Activated CD4-positive, alpha-beta T cell treated with anti-CD3 and anti-CD28 coated beads, Interleukin-2, Interleukin-4, amounts not matched to agents 100 ng/mL and 50 ng/mL, durations not matched to agents 16 hours and 8 hours (primary cell): ENCODE results near the gene NCOA1.
A peak's percentile ranks its signal among the peaks of the same experiment; 100 is the strongest.

Experiments
- DNase-seq: peaks from one replicate; pipeline ENCODE4 v3.0.0-alpha.2; 2020; ENCODE audit warnings: low spot score

The NCOA1 gene

DNA sequence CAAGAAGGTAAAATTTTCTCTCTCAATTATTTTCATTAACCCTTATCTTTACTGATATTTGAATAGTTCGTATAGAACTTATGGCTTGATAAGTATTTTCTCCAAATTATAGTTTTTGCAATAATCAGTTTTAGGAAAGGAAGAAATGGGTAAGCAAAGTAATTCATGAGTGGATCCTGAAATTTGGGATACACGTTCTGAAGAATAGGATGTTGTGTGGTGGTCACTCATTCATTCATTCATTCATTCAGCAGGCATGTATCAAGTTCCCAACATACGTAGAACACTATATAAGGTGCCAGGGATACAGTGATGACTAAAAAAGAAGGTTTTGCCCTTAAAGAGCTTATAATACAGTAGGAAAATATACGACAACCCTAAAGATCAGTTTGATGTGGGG, 206.7 kb downstream of the NCOA1 start:
- no peak for DNase-seq

DNA sequence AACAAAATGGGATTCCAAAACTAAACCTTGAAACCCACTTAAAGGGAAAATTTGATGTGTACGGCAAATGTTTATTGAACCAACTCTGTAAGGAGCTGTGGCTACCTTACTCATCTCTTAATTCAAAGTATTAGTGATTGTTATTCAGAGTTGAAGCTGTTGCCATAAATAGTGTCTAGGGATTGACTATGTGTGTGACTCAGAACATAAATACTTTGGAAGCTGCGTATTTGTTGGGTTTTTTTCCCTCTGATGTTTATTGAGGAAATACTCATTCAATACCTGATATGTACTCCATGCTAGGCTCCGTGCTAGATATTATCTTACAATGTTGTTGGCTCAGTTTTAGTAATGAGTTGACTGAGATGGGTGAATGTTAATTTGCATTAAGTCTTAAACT, 211.7 kb downstream of the NCOA1 start:
- peak; percentile 75 for DNase-seq

DNA sequence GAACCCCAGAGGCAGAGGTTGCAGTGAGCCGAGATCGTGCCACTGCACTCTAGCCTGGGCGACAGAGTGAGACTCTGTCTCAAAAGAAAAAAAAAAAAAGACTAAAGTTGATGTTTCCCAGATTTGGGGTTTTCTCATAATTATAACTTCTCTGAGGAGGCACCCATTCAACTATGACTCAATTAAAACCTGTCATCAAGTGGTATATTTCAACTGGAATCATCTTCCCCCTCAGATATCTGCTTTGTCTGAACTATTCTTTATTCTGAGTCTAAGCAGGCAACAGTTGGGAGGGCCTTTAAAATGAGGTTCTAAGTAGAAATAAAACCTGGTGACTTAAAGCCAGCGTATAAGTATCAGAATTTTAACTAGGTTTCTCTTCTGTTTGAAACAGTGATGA, 213.6 kb downstream of the NCOA1 start:
- no peak for DNase-seq

DNA sequence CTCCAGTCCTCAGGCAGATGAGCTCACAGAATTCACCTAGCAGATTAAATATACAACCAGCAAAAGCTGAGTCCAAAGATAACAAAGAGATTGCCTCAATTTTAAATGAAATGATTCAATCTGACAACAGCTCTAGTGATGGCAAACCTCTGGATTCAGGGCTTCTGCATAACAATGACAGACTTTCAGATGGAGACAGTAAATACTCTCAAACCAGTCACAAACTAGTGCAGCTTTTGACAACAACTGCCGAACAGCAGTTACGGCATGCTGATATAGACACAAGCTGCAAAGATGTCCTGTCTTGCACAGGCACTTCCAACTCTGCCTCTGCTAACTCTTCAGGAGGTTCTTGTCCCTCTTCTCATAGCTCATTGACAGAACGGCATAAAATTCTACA, 216.1 kb downstream of the NCOA1 start:
- no peak for DNase-seq

DNA sequence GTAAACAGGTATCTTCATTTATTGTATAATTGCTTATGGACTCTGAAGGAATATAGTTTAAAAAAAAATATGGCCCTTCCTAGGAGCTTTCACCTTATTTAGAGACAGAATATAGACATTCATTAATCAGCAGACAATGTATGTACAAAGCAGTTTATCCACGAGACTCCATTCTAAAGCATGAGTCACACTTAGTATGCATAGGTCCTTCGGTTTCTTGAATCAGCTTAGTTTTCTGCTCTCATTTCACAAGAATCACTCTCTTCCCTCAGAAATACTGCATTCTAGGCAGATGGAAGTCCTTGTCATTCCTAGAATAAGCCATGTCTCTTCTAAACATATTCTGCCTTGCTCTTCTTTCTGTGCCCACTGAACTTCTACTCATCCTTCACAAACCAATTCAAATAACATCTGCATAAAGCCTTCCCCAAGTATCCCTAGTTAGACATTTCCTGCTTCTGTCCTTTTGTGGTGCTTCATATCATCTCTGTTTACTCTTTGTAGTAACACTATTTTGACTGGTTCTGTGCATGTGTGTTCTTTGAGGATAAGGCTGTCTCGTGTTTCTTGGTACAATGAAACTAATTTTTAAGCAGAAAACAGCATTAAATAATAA, 217.6 kb downstream of the NCOA1 start:
- peak; percentile 2 for DNase-seq

DNA sequence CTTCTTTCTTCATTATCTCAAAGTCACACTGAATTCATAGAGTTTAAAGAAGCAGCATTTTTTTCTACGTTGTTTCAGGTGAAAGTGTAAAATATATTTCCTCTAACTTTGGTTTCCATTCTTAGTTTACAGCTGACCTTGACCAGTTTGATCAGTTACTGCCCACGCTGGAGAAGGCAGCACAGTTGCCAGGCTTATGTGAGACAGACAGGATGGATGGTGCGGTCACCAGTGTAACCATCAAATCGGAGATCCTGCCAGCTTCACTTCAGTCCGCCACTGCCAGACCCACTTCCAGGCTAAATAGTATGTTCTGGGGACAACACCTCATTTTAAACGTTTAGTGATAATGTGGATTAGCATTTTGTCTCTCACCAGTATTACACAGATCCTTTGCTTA, 219.8 kb downstream of the NCOA1 start:
- DNase-seq = no peak

DNA sequence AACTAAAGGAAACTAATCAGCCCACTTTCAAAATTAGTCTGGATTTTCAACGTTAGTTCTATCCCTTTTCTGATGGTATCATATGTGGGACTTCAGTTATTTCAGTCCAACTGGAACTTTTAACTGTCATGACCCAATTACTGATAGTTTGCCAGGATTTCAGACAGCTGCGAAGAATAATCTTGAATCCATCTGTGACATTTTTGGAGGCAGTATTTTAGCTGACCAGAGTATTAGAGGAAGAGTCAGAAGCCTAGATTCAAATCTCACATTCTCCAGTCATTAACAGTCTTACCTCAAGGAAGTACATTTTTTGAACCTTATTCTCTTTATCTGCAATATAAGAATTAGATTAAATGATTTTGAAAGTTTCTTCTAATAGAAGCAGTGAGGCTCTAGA, 220.8 kb downstream of the NCOA1 start:
- no peak for DNase-seq

DNA sequence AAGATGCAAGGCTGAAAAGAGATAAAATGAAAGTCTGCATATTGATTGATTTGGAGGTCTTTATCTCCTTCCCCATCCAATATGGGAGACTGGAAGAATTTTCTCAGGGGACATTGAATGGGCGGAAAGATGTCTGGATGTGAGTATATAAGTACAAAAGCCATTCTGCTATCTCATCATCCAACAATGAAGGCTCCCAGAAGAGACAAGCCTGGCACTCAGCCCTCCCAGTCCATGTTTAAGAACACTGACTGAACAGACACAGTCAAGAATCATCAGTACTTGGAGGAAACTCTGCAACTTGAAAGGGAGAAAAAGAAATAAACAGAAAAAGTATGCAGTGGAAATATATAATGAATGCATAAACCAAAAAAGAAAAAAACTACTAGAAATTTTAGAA, 221.2 kb downstream of the NCOA1 start:
- DNase-seq = no peak

DNA sequence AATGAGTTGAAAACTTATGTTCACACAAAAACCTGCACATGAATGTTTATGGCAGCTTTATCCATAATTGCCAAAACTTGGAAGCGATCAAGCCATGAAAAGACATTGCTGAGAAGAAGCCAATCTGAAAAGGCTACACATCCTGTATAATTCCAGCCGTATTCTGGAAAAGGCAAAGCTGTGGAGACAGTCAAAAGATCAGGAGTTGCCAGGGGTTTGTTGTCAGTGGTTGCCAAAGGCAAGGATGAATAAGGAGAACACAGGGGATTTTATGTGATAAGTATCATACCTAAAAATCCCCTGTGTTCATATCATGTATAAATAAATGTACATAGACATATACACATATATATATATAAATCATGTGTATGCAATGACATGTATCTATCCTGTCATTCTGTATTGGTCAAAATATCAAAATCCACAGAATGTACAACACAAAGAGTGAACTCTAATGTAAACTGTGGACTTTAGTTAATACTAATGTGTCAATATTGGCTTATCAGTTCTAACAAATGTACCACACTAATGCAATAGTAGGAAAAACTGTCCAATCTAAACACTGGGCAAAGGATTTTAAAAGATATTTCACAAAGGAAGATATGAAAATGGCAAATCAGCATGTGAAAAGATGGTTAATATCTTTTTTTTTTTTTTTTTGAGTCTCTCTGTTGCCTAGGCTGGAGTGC, 226.4 kb downstream of the NCOA1 start:
- no peak for DNase-seq

DNA sequence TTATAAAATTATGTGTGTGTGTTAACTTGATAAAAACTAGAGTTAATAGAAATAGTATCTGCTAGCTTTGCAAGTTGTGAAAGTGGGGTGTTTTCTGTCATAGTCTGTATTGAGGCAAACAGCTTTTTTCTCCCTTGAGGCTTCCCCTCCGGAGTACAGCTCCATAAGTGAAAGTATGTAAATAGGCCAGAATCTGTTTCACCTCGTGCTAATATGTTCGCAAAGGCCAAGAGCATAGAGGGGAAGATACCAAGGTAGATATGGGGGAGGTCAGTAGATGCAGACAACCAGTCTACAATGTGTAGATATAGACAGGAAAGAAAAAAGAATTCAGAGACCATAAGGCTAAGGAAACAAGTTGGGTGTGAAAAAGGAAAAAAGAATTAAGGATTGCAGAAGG, 229.3 kb downstream of the NCOA1 start:
- no peak for DNase-seq

DNA sequence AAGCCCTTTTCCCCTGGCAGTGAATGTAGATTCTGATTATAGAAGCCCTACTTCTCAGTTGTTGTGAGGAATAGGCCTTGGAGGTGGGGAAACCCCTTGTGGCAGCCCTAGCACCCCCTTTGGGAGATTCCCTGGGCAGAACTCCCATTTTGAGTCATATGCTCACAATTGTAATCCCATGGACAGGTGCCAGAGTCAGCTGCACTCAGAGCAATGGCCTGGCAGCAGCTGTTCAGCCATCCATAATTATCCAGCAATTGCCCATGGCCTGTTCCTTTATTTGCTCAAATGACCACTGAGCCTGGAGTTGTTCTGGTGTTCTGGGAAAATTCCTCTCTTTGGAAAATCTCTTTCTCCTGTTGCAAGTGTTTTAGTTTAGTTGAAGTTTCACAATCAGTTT, 230.4 kb downstream of the NCOA1 start:
- no peak for DNase-seq

DNA sequence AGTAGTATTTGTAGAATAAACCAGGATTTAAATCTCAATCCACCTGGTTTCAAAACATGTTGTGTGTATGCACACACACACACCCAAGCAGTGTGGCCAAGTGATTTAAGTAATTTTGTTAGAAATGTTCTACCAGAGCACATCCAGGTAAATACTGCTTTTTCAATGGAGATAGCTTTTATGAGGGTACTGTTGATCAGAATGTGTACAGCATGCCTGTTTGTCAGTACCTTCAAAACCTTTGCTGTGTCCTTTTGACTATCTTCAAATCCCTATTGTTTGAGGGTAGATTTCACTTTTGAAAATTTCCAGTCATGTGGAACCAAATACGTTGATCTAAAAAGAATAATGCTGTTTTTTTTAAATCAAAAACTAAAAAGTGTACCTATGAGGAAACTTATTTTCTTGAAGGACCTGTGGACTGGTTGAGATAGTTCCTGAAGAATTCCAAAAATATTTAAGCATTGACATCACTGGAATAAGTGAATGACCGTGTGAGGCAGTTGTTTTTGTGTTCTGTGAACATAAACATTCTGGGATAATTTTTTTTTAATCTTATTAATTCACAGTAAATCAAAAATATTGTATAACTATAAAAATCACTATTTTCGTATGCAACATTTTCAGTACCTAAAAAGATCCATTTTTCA, 231.2 kb downstream of the NCOA1 start:
- no peak for DNase-seq

DNA sequence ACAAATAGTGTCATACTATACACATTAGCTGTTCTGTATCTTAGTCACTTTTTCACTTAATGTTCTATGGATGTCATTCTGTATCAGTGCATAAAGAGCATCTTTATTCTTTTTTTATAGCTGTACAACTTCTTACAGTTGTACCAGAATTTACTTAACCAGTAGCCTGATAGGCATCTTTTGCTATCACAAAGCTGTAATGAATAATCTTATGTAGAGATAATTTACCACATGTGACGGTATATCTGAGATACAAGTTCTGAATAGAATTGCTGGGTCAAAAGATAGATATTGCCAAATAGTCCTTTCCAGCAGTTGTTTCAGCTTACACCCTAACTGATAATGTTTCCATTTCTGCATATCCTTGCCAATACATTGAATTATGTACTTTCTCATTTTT, 232.1 kb downstream of the NCOA1 start:
- no peak for DNase-seq

DNA sequence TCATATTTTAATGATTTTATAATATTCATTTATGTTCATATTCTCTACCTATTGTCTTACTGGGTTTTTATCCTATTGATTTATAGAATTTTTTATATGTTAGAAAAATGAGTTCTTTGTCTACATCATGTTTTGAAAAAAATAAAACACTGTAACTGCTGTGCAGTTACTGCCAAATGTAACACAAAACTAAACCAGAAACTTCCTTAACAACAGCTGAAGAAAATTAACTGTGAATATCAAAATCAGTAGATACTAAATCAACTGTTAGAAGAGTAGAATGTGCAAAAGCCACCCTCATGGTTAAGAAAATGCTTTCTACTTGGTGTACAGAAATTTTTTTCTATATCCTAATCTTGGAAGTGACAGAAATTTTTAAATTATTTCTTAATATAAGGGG, 232.6 kb downstream of the NCOA1 start:
- DNase-seq = no peak

DNA sequence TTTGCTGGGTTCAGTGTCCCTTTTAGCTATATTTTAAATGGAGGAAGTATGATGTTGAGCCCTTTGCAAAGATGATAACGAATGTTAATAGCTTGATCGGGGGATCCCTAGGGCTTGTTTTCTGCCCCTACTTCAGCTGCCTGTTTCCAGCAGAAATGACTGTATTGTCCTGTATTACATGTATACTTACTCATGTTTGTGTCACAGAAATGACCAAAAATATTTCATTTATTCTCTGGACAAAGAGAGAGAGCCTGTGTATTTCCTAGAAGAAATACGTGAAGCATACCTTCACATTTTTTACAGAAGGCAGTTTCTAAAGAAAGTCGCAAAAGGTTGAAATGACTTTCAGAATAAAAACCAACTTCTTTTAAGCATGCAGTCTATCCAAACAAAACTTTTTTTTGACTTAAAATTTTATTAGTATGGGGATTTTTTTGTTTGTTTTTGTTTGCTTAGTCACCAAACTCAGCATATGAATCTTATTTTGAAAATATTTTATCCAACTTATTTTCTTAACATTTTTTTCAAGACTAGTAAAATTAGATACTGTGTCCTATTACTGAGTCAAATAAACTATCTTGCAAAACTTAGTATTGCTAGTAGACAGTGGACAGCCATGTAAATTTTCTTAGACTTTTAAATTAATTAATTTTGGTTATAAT, 233.2 kb downstream of the NCOA1 start:
- no peak for DNase-seq

DNA sequence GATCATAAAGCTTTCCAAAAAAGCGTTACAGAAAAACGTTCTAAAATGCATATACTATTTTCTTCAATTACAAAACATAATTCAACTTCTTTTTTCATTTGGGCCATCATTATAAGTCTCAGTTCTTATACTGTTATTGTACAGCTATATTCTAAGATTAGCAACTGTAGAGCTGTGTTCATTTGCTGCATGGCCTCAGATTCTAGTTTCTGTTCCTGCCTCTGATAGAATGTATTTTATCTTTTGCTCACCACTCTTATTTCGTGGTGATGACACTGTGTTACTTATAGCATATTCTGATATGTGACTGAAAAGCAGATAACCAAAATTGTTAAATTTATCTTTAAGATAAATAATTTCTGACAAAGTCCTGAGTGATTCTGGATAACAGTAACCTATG, 234.9 kb downstream of the NCOA1 start:
- no peak for DNase-seq

DNA sequence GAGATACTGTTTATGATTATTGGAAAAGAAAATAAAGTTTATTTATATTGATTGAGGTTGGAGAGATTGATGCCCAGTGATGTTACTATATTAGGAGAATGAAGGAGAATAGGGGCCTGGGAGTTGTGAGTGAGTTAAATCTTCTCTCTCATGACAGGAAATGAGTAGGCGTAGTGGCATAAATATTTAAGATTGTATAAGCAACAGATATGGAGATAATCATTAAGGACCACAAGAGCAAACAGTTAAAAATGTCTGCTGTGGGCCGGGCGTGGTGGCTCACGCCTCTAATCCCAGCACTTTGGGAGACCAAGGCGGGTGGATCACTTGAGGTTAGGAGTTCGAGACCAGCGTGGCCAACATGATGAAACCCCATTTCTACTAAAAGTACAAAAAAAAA, 239.4 kb downstream of the NCOA1 start:
- DNase-seq = no peak

DNA sequence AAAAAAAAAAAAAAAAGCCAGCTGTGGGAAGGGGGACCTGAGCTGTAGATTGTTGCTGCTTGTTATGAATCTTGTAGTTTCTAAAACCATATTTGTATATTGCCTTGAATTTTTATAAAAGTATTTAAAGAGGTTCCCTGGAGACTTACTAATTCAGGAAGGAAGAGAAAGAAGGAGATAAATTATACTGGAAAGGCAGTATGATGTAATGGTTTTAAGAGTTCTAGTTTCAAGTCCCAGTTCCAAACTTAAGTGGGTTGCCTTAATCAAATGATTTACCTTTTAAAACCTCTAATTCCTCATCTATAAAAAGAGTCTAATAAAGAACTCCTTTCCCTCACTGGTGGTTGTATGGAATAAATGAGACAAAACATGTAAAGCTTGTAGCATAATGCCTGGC, 240.0 kb downstream of the NCOA1 start:
- DNase-seq = no peak

DNA sequence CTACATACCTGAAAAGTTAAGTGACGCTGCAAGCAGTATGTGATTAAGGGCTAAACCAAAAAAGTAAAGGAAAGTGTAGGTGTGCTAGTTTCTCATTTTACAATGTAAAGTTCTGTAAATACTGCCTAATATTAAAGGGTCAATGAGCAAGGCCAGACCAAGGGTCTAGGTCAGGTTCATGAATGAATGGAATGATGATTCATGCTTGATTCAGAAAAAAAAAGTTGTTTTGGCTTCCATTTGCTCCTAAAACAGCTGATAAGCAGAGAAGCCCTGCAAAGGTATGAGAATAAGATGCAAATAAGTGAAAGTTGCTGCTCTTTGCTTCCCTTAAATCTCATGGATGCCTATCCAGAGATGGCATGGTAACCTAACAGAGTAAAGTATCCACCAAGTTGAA, 240.9 kb downstream of the NCOA1 start:
- no peak for DNase-seq

DNA sequence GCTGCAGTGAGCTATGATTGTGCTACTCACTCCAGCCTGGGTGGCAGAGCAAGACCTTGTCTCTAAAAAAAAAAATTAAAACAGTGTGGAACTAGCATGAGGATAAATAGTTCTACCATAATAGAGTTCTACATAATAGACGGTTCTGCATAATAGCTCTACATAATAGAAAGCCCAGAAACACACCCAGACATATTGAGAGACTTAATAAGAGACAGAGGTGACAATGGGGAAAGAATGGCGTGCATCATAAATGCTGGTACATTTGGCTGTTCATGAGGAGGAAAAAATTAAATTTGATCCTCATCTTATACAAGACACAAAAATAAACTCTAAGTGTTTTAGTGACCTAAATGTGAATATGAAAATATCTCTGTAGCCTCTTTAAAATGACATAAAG, 243.7 kb downstream of the NCOA1 start:
- DNase-seq = no peak

DNA sequence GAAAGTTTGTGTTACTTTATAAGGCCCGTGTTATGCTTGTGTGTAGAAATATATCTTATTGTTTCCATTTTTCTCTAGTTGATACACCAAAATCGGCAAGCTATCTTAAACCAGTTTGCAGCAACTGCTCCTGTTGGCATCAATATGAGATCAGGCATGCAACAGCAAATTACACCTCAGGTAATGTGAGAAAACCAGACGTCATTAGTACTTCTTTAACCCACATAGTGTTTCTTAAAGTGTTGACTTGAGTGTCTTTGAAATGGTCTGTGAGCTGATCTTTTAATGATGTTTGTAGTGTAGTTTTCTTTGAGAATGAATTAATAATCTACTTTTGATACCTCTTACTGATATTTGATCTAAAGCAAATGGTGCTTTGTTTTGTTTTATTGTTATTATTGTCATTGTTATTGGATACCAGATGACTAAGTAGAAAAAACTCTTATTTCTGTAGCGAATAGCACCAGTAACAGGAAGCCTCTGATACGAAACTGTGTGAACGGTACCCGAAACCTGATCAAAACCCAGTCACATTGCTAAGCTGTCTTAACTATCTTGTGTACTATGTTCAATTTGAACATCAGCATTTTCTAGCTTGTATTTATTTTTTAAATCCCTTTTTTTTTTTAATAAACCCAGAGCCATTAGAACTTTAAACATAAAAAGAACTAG, 248.4 kb downstream of the NCOA1 start:
- DNase-seq = no peak

DNA sequence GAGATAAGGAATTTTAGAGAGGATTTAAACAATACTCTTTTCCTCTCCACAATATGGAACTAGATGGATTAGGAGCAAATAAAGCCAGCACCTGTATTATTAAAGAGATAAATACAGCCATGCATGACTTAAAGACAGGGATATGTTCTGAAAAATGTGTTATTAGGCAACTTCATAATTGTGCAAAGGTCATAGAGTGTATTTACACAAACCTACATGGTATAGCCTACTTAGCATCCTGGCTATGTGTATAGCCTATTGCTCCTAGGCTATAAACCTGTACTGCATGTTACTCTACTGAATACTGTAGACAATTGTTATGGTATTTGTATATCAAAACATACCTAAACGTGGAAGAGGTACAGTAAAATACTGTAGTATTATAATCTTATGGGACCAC, 249.1 kb downstream of the NCOA1 start:
- DNase-seq = no peak

DNA sequence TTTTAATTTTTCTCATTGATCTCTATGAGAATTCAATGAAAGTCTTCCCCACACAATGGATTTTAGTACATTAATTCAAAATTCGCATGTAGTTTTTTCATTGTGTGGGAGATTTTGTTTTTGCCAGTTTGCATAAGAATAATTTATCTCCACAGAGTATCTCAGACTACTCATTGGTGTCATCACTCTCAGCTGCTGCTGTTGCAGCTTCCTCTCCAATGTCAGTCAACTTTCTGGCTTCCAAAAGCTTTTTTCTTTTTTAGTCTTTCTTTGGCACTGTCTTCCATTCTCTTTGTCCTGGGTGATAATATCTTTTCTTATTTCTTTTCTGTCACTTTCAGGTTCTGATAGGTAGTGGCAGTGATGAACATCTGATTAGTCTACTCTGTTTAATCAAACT, 251.7 kb downstream of the NCOA1 start:
- DNase-seq = no peak
